Measurements from ENCODE around the gene AGRN. TPM values are rescaled to one million over a fixed set of nuclear protein-coding genes. Genes with fewer than 3 reads are reported as not detected.
"Not testable (repeated sequence)": the region's sequence is repeated elsewhere in the genome, so short reads cannot be mapped to it uniquely, and the experiment has no call there.

Gene AGRN
- total RNA-seq, 4 donors from 2014 or later = 20.0 to 35.8 (median 32.0) TPM

DNA sequence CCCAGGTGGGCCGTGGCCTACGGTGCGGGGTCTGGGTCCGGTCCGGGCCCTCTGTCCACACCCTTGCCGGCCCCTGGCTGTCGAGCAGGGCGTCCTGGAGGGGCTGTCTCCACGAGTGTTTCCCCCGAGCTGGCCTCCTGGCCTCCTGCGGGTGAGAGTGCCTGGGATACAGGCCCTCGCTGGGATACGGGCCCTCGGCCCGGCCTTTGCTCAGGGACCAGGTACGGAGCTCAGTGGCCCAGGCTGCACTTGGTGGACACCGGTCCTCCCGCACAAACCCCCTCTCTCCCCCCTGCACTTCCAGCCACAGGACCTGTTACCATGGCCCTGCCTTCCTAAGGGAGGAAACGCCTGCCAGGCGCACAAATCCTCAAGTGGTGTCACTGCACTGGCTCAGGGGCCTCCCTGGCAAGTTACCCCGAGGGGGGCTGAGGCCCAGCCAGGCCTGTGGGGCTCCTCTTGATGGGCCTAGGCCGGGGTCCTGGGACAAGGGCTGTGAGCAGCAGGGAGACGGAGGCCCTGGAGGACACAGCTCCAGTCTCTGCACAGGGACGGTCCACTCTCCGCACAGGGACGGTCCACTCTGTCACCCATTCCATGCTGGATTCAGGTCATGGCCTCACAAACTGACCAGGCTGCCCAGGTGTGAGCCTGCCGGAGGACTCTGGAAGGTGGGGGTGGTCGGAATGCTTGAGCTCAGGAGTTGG lies 72.4 kb downstream of the AGRN start:
- peaks cover 0 to 2% (median 0%) of the 10 kb centered on the region in 3 donors for H3K36me3 ChIP-seq
- no peaks in the 10 kb centered on the region for H3K9me3 ChIP-seq
- H3K27me3 ChIP-seq = no peaks in the 10 kb centered on the region
- no peak overlapping the region for H3K4me3 ChIP-seq
- no peak for DNase-seq
- TF ChIP-seq, protein P1, sequence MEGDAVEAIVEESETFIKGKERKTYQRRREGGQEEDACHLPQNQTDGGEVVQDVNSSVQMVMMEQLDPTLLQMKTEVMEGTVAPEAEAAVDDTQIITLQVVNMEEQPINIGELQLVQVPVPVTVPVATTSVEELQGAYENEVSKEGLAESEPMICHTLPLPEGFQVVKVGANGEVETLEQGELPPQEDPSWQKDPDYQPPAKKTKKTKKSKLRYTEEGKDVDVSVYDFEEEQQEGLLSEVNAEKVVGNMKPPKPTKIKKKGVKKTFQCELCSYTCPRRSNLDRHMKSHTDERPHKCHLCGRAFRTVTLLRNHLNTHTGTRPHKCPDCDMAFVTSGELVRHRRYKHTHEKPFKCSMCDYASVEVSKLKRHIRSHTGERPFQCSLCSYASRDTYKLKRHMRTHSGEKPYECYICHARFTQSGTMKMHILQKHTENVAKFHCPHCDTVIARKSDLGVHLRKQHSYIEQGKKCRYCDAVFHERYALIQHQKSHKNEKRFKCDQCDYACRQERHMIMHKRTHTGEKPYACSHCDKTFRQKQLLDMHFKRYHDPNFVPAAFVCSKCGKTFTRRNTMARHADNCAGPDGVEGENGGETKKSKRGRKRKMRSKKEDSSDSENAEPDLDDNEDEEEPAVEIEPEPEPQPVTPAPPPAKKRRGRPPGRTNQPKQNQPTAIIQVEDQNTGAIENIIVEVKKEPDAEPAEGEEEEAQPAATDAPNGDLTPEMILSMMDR (IDR thresholded peaks at IDR 0.05) = no peak
- no peak for TF ChIP-seq POLR2A (IDR thresholded peaks at IDR 0.05)
- H3K4me1 ChIP-seq = no peaks in the 10 kb centered on the region
- intact Hi-C loops (cut with DNase I) = no loop called here
- no peak overlapping the region for H3K27ac ChIP-seq
- WGBS, 2 donors = 92% methylated on average over 6 of the region's 28 CpGs; no CpG with 5 or more reads in 1 of the 2 donors

DNA sequence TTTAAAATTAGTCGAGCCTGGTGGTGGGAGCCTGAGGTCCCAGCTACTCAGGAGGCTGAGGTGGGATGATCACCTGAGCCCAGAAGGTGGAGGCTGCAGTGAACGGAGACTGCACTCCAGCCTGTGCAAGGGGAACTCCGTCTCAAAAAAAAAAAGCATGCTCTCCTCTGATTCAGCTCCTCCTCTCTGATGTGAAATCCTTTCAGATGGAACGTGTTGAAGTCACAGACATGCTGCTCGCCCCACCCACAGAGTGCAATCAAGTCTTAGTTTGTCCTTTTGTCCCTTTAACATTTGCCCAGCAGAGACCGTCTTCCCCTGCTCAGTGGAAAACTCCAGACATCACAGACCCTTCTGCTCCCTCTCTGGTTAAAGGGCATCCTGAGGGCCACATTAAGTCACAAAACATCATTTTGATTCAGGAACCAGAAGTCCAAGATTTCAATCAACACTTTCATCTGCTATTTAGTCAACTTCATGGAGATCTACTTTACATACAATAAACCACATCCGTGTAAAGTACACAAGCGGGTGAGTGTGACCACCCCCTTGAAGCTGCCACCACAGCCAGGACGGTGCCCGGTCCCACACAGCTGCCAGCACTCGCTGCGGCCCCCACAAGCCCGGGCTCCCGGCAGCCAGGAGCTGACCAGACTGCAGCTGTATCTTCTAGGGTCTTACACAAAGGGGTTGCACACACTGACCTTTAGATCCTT lies 73.1 kb downstream of the AGRN start:
- WGBS, 2 donors = 71 to 76% methylated on average over 10 to 14 of the region's 14 CpGs
- Histone ChIP-seq H3K27me3 (no peaks in the 10 kb centered on the region), H3K36me3 (no peaks in the 10 kb centered on the region), H3K9me3 (no peaks in the 10 kb centered on the region), H3K4me3 (no peak overlapping the region), H3K27ac (no peak overlapping the region), H3K4me1 (no peaks in the 10 kb centered on the region)
- TF ChIP-seq, protein P1 (IDR thresholded peaks at IDR 0.05) = no peak
- TF ChIP-seq POLR2A (IDR thresholded peaks at IDR 0.05) = no peak
- intact Hi-C loops (cut with DNase I) = no loop called here
- no peak for DNase-seq

DNA sequence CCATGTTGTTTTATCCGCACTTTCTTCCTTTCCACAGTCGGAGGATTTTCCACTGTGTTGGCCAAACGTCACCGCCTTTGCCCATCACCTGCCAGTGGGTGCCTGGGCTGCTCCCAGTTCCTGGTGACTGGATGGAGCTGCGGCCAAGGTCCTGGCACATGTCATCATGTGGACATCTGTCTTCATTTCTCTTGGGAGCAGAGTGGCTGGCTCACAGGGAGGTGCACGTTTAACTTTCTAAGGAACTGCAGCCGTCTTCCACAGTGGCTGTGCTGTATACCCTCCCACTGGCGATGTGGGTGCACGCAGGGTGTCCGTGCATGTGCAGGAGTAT lies 73.7 kb downstream of the AGRN start:
- DNase-seq = no peak
- intact Hi-C loops (cut with DNase I) = no loop called here
- H3K27ac ChIP-seq = no peak overlapping the region
- no peaks in the 10 kb centered on the region for H3K9me3 ChIP-seq
- WGBS, 2 donors = 82 to 88% methylated on average over 9 to 10 of the region's 10 CpGs
- H3K4me1 ChIP-seq = no peaks in the 10 kb centered on the region
- H3K27me3 ChIP-seq = no peaks in the 10 kb centered on the region
- H3K36me3 ChIP-seq = no peaks in the 10 kb centered on the region
- TF ChIP-seq, protein P1 (IDR thresholded peaks at IDR 0.05) = no peak
- TF ChIP-seq POLR2A (IDR thresholded peaks at IDR 0.05) = no peak
- H3K4me3 ChIP-seq = no peak overlapping the region

DNA sequence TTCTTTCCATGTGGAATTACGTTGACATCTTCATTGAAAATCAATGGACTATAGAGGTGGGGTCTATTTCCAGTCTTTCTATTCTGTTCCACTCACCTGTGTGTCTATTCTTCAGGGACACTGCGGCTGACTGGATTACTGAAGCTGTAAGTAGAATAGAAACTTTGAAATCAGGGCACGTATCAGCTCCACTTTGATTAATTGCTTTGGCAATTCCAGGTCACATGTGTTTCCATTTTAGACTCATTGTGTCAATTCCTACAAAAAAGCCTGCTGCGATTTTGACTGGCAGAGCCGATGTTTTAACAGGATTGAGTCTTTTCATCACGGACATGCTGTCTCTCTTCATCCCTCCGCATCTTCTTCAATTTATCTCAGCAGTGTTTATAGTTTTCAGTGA lies 75.1 kb downstream of the AGRN start:
- DNase-seq = no peak
- 81 to 86% methylated on average over 7 of the region's 7 CpGs for WGBS, 2 donors
- no peak for TF ChIP-seq POLR2A (IDR thresholded peaks at IDR 0.05)
- TF ChIP-seq, protein P1 (IDR thresholded peaks at IDR 0.05) = no peak
- Histone ChIP-seq H3K4me3 (no peak overlapping the region), H3K9me3 (peaks cover 0 to 3% (median 0%) of the 10 kb centered on the region in 3 donors), H3K4me1 (no peaks in the 10 kb centered on the region), H3K36me3 (no peaks in the 10 kb centered on the region), H3K27me3 (no peaks in the 10 kb centered on the region), H3K27ac (no peak overlapping the region)
- intact Hi-C loops (cut with DNase I) = no loop called here

DNA sequence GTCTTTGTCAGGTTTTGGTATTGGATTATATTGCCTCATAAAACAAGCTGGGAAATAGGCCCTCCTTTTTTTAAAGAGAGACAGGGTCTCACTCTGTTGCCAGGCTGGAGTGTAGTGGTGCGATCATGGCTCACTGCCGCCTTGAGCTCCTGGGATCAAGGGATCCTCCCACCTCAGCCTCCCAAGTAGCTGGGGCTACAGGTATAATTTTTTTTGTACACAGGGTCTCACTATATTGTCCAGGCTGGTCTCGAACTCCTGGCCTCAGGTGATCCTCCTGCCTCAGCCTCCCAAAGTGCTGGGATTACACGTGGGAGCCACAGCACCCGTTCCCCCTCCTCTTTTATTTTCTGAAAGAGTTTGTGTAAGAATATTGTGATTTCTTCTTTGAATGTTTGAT lies 76.2 kb downstream of the AGRN start:
- DNase-seq; H3K27me3 ChIP-seq; H3K4me1 ChIP-seq; intact Hi-C loops (cut with DNase I); H3K36me3 ChIP-seq; H3K4me3 ChIP-seq; H3K27ac ChIP-seq; H3K9me3 ChIP-seq: not testable (repeated sequence)
- WGBS, 2 donors = 91 to 95% methylated on average over 5 of the region's 5 CpGs
